HepG2 (cell line): ENCODE results near the gene RPS19. TPM values are rescaled to one million over a fixed set of nuclear protein-coding genes. Genes with fewer than 3 reads are reported as not detected.
A peak's percentile ranks its signal among the peaks of the same experiment; 100 is the strongest.

ENCODE experiments used
- ARNTL ChIP-seq: sonication (generic); formaldehyde crosslinking; IDR thresholded peaks from 2 replicates; pipeline ENCODE4 v1.4.0; 2020; ENCODE audit warnings: mild to moderate bottlenecking, missing genetic modification reagents
- ATAD3A ChIP-seq: sonication (generic); formaldehyde crosslinking; IDR thresholded peaks from 2 replicates; pipeline ENCODE4 v1.4.0; 2020; ENCODE audit warnings: missing genetic modification reagents
- CREM ChIP-seq, 2 experiments: sonication (generic) in 1 of 2; formaldehyde crosslinking in 1 of 2; IDR thresholded peaks; 2 replicates each; pipeline versions ENCODE4 v1.4.0 to v1.6.1; 2016 to 2020; ENCODE audit warnings: antibody characterized with exemption in 1 of 2, mild to moderate bottlenecking in 1 of 2, missing genetic modification reagents in 1 of 2
- ESRRA ChIP-seq: sonication (generic); formaldehyde crosslinking; IDR thresholded peaks from 2 replicates; pipeline ENCODE4 v1.5.1; 2020; ENCODE audit warnings: mild to moderate bottlenecking, low read depth, missing genetic modification reagents
- FOXM1 ChIP-seq: sonication (generic); formaldehyde crosslinking; IDR thresholded peaks from 2 replicates; pipeline ENCODE4 v1.5.0; 2020; ENCODE audit warnings: missing genetic modification reagents
- HHEX ChIP-seq: IDR thresholded peaks from 2 replicates; pipeline ENCODE4 v1.6.1; 2016; ENCODE audit warnings: control low read depth
- IKZF1 ChIP-seq: fragments of 450-650 bp; IDR thresholded peaks from 2 replicates; pipeline ENCODE4 v1.7.1; 2016
- MTF2 ChIP-seq: sonication (generic); formaldehyde crosslinking; IDR thresholded peaks from 2 replicates; pipeline ENCODE4 v1.5.0; 2020; ENCODE audit warnings: missing genetic modification reagents, borderline replicate concordance
- PCBP2 ChIP-seq: fragments of 200-400 bp; formaldehyde crosslinking; optimal IDR thresholded peaks from 2 replicates; pipeline ENCODE3; 2018; ENCODE audit warnings: low read length, low read depth; ENCODE audit not compliant: poor library complexity, severe bottlenecking
- POGZ ChIP-seq: sonication (generic); formaldehyde crosslinking; IDR thresholded peaks from 2 replicates; pipeline ENCODE4 v1.4.0; 2020; ENCODE audit warnings: mild to moderate bottlenecking, missing genetic modification reagents
- TAF1 ChIP-seq: sonication (generic); formaldehyde crosslinking; IDR thresholded peaks from 2 replicates; pipeline ENCODE4 v1.4.0; 2020; ENCODE audit warnings: missing genetic modification reagents
- TOE1 ChIP-seq: sonication (generic); formaldehyde crosslinking; IDR thresholded peaks from 2 replicates; pipeline ENCODE4 v1.4.0; 2020; ENCODE audit warnings: mild to moderate bottlenecking, missing genetic modification reagents
- TP53 ChIP-seq: sonication (generic); formaldehyde crosslinking; conservative IDR thresholded peaks from 2 replicates; pipeline ENCODE4 v1.4.0; 2020; ENCODE audit warnings: missing genetic modification reagents
- XBP1 ChIP-seq: sonication (generic); formaldehyde crosslinking; IDR thresholded peaks from 2 replicates; pipeline ENCODE4 v1.5.0; 2020; ENCODE audit warnings: missing genetic modification reagents
- ZNF354B ChIP-seq: sonication (generic); formaldehyde crosslinking; IDR thresholded peaks from 2 replicates; pipeline ENCODE4 v1.8.0; 2022; ENCODE audit warnings: mild to moderate bottlenecking, missing genetic modification reagents
- ZSCAN30 ChIP-seq: sonication (generic); formaldehyde crosslinking; IDR thresholded peaks from 2 replicates; pipeline ENCODE4 v1.5.0; 2020; ENCODE audit warnings: mild to moderate bottlenecking, missing genetic modification reagents
- polyA plus RNA-seq, 8 experiments: library from polyadenylated mRNA; depleted of rRNA in 3 of 8; stranded (reverse) in 7 of 8; unstranded in 1 of 8; fragments of >200 nt; fragmentation: Illumina TruSeq in 4 of 8; extraction: Trizol in 4 of 8; gene quantifications; 2 replicates each; pipeline versions ENCODE4 v1.2.1 to v1.2.3, GENCODE V29; 2011 to 2016; ENCODE audit warnings: low read depth in 4 of 8, missing spikeins in 1 of 8, mixed read lengths in 1 of 8; ENCODE audit not compliant: insufficient read depth in 1 of 8
- total RNA-seq, 5 experiments: library from RNA; depleted of rRNA; stranded (reverse); fragments of >200 nt; fragmentation: Illumina TruSeq; extraction: Trizol; gene quantifications; 2 replicates each; pipeline ENCODE4 v1.2.3, GENCODE V29; 2016; ENCODE audit warnings: low read depth in 1 of 5
- TF ChIP-seq, protein P1 (sequence below): sonication (generic); formaldehyde crosslinking; IDR thresholded peaks from 2 replicates; pipeline ENCODE4 v1.5.1; 2020; ENCODE audit warnings: mild to moderate bottlenecking, missing genetic modification reagents, moderate library complexity
- TF ChIP-seq, protein P2 (sequence below): sonication (generic); formaldehyde crosslinking; IDR thresholded peaks from 2 replicates; pipeline ENCODE4 v1.4.0; 2020; ENCODE audit warnings: missing genetic modification reagents
- TF ChIP-seq, protein P3 (sequence below), 2 experiments: sonication (generic) in 1 of 2; formaldehyde crosslinking in 1 of 2; IDR thresholded peaks; 2 replicates each; pipeline versions ENCODE4 v1.4.0 to v1.6.1; 2018 to 2020; ENCODE audit warnings: missing genetic modification reagents in 2 of 2, borderline replicate concordance in 1 of 2, low read depth in 1 of 2, mild to moderate bottlenecking in 1 of 2, missing biosample characterization in 1 of 2

The RPS19 gene
- total and polyA plus RNA-seq, 2 of the 13 experiments (the other 11 are each of a cell fraction or from before 2014, with no cell fraction given) = 1,983 to 4,758 TPM

DNA sequence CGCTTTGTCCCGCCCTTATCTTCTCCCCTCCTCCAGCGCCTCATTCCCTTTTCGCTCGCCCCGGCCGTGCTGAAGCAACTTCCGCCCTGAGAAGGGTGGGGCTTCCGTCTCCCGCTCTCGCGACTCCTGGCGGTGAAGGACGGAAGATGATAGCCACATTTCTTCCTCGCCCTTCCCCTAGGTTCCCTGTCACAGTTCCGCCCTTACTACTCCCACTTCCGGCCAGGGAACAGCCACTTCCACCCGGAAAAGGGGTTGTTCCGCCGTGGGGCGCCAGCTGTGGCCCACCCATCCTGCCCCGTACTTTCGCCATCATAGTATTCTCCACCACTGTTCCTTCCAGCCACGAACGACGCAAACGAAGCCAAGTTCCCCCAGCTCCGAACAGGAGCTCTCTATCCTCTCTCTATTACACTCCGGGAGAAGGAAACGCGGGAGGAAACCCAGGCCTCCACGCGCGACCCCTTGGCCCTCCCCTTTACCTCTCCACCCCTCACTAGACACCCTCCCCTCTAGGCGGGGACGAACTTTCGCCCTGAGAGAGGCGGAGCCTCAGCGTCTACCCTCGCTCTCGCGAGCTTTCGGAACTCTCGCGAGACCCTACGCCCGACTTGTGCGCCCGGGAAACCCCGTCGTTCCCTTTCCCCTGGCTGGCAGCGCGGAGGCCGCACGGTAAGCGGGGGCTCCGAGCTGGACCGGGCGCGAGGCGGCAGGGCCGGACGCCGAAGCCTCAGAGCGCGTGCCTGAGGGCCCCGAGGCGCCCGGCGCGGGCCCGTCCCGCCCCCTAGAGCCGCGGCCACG is at the start of gene RPS19 (continued):
- TF ChIP-seq, protein P1, sequence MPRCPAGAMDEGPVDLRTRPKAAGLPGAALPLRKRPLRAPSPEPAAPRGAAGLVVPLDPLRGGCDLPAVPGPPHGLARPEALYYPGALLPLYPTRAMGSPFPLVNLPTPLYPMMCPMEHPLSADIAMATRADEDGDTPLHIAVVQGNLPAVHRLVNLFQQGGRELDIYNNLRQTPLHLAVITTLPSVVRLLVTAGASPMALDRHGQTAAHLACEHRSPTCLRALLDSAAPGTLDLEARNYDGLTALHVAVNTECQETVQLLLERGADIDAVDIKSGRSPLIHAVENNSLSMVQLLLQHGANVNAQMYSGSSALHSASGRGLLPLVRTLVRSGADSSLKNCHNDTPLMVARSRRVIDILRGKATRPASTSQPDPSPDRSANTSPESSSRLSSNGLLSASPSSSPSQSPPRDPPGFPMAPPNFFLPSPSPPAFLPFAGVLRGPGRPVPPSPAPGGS = peak; percentile 27; the same call in 1 of the 2 replicates
- no peak for TF ChIP-seq IKZF1
- no peak for TF ChIP-seq FOXM1
- peak; percentile 95; the same call in 1 of the 2 replicates for TF ChIP-seq TP53 (CRISPR knock-in tag)
- TF ChIP-seq POGZ = peak; percentile 69
- no peak; the same call in 1 of the 2 replicates for TF ChIP-seq ARNTL
- peak; percentile 96 for TF ChIP-seq CREM (IDR thresholded peaks at IDR 0.05)
- TF ChIP-seq CREM (CRISPR knock-in tag; IDR thresholded peaks at IDR 0.05) = 0 out of 2 replicates have a peak, but pooled peaks have one; percentile 25
- no peak for TF ChIP-seq ATAD3A
- no peak for TF ChIP-seq TOE1 (CRISPR knock-in tag)
- TF ChIP-seq ESRRA (CRISPR knock-in tag) = peak; percentile 27; the same call in 1 of the 2 replicates
- TF ChIP-seq ZNF354B (CRISPR knock-in tag) = no peak
- TF ChIP-seq ZSCAN30 = no peak
- TF ChIP-seq, protein P2, sequence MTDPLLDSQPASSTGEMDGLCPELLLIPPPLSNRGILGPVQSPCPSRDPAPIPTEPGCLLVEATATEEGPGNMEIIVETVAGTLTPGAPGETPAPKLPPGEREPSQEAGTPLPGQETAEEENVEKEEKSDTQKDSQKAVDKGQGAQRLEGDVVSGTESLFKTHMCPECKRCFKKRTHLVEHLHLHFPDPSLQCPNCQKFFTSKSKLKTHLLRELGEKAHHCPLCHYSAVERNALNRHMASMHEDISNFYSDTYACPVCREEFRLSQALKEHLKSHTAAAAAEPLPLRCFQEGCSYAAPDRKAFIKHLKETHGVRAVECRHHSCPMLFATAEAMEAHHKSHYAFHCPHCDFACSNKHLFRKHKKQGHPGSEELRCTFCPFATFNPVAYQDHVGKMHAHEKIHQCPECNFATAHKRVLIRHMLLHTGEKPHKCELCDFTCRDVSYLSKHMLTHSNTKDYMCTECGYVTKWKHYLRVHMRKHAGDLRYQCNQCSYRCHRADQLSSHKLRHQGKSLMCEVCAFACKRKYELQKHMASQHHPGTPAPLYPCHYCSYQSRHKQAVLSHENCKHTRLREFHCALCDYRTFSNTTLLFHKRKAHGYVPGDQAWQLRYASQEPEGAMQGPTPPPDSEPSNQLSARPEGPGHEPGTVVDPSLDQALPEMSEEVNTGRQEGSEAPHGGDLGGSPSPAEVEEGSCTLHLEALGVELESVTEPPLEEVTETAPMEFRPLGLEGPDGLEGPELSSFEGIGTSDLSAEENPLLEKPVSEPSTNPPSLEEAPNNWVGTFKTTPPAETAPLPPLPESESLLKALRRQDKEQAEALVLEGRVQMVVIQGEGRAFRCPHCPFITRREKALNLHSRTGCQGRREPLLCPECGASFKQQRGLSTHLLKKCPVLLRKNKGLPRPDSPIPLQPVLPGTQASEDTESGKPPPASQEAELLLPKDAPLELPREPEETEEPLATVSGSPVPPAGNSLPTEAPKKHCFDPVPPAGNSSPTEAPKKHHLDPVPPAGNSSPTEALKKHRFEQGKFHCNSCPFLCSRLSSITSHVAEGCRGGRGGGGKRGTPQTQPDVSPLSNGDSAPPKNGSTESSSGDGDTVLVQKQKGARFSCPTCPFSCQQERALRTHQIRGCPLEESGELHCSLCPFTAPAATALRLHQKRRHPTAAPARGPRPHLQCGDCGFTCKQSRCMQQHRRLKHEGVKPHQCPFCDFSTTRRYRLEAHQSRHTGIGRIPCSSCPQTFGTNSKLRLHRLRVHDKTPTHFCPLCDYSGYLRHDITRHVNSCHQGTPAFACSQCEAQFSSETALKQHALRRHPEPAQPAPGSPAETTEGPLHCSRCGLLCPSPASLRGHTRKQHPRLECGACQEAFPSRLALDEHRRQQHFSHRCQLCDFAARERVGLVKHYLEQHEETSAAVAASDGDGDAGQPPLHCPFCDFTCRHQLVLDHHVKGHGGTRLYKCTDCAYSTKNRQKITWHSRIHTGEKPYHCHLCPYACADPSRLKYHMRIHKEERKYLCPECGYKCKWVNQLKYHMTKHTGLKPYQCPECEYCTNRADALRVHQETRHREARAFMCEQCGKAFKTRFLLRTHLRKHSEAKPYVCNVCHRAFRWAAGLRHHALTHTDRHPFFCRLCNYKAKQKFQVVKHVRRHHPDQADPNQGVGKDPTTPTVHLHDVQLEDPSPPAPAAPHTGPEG = 0 out of 2 replicates have a peak, but pooled peaks have one; percentile 44
- TF ChIP-seq TAF1 (CRISPR knock-in tag) = peak; percentile 93
- TF ChIP-seq PCBP2 = no peak
- TF ChIP-seq HHEX (CRISPR knock-in tag) = no peak
- TF ChIP-seq MTF2 (CRISPR knock-in tag) = no peak
- TF ChIP-seq XBP1 (CRISPR knock-in tag) = 0 out of 2 replicates have a peak, but pooled peaks have one; percentile 39
- TF ChIP-seq, protein P3, sequence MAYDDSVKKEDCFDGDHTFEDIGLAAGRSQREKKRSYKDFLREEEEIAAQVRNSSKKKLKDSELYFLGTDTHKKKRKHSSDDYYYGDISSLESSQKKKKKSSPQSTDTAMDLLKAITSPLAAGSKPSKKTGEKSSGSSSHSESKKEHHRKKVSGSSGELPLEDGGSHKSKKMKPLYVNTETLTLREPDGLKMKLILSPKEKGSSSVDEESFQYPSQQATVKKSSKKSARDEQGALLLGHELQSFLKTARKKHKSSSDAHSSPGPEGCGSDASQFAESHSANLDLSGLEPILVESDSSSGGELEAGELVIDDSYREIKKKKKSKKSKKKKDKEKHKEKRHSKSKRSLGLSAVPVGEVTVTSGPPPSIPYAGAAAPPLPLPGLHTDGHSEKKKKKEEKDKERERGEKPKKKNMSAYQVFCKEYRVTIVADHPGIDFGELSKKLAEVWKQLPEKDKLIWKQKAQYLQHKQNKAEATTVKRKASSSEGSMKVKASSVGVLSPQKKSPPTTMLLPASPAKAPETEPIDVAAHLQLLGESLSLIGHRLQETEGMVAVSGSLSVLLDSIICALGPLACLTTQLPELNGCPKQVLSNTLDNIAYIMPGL (CRISPR knock-in tag; IDR thresholded peaks at IDR 0.05; ENCODE audit: borderline replicate concordance in 1 of 2, low read depth in 1 of 2) = peak in 1 of 2 experiments; percentile 60; a peak in 3 of 4 replicates
